Keratinocyte (primary cell): ENCODE measurements around the gene DLG2.

Source experiments
- CTCF ChIP-seq, 3 experiments: IDR thresholded peaks in 1 of 3; conservative IDR thresholded peaks in 1 of 3; optimal IDR thresholded peaks in 1 of 3; 2 replicates in 2 of 3; 3 replicates in 1 of 3; pipeline versions ENCODE3 to v1.5.1; 2011; ENCODE audit warnings: low read length in 3 of 3, mild to moderate bottlenecking in 3 of 3, moderate library complexity in 2 of 3, control low read depth in 1 of 3, inconsistent platforms in 1 of 3; ENCODE audit not compliant: insufficient read depth in 2 of 3; ENCODE audit errors: extremely low read depth in 1 of 3
- EZH2 ChIP-seq: IDR thresholded peaks from one replicate; pipeline ENCODE4 v1.6.1; 2012; ENCODE audit warnings: inconsistent platforms, mild to moderate bottlenecking, low read length, moderate library complexity

- TF ChIP-seq CTCF (optimal IDR thresholded peaks at IDR 0.05 in 1 of 3, IDR thresholded peaks at IDR 0.05 in 1 of 3, conservative IDR thresholded peaks at IDR 0.05 in 1 of 3; ENCODE audit: extremely low read depth in 1 of 3, insufficient read depth in 2 of 3, low read length in 3 of 3) (no peak), EZH2 (no peak)
Measured at GRCh38 chr11:83571302-83571701, 2055.8 kb downstream of the DLG2 start.
